GM12878 (cell line): ENCODE results near the gene TOX2. TPM values are rescaled to one million over a fixed set of nuclear protein-coding genes. Genes with fewer than 3 reads are reported as not detected.

Experiments
- CBFB ChIP-seq: IDR thresholded peaks from 2 replicates; pipeline ENCODE4 v1.6.1; 2016; ENCODE audit warnings: antibody characterized with exemption, low read depth
- CEBPB ChIP-seq, 2 experiments: fragments of 150-350 bp in 1 of 2; IDR thresholded peaks; 2 replicates each; pipeline ENCODE4 v1.6.1; 2012 to 2014; ENCODE audit warnings: low read depth in 2 of 2, low read length in 2 of 2, borderline replicate concordance in 1 of 2, inconsistent platforms in 1 of 2
- EP300 ChIP-seq, 2 experiments: fragments of 150-350 bp in 1 of 2; IDR thresholded peaks; 2 replicates each; pipeline ENCODE4 v1.6.1; 2011 to 2012; ENCODE audit warnings: low read depth in 2 of 2, low read length in 2 of 2, borderline replicate concordance in 1 of 2, improper control_type of control experiment in 1 of 2, inconsistent platforms in 1 of 2; ENCODE audit not compliant: control insufficient read depth in 1 of 2
- EZH2 ChIP-seq: IDR thresholded peaks from 2 replicates; pipeline ENCODE4 v1.6.1; 2012; ENCODE audit warnings: low read depth, mild to moderate bottlenecking, control low read depth, inconsistent platforms, low read length, borderline replicate concordance; ENCODE audit not compliant: control insufficient read depth
- IRF4 ChIP-seq: IDR thresholded peaks from 2 replicates; pipeline ENCODE4 v1.6.1; 2011; ENCODE audit warnings: low read depth, low read length
- JUNB ChIP-seq: IDR thresholded peaks from 2 replicates; pipeline ENCODE4 v1.6.1; 2016; ENCODE audit warnings: antibody characterized with exemption, mild to moderate bottlenecking
- KAT2A ChIP-seq: conservative IDR thresholded peaks from 2 replicates; pipeline ENCODE4 v1.6.1; 2011; ENCODE audit warnings: low read depth, low read length; ENCODE audit not compliant: control insufficient read depth
- PKNOX1 ChIP-seq: fragments of 450-650 bp; IDR thresholded peaks from 2 replicates; pipeline ENCODE4 v1.6.1; 2016; ENCODE audit warnings: mild to moderate bottlenecking
- POLR2AphosphoS2 ChIP-seq: IDR thresholded peaks from 2 replicates; pipeline ENCODE4 v1.6.1; 2011; ENCODE audit warnings: low read depth, mild to moderate bottlenecking, low read length, improper control_type of control experiment, moderate library complexity
- RAD21 ChIP-seq: IDR thresholded peaks from 2 replicates; pipeline ENCODE4 v1.6.1; 2011; ENCODE audit warnings: mild to moderate bottlenecking, low read depth, low read length, moderate library complexity; ENCODE audit not compliant: insufficient read depth
- RB1 ChIP-seq: fragments of 450-650 bp; formaldehyde crosslinking; IDR thresholded peaks from 2 replicates; pipeline ENCODE4 v1.6.1; 2017; ENCODE audit warnings: mild to moderate bottlenecking, borderline replicate concordance
- RCOR1 ChIP-seq: conservative IDR thresholded peaks from 2 replicates; pipeline ENCODE4 v1.6.1; 2012; ENCODE audit warnings: low read depth, low read length, improper control_type of control experiment
- SMAD1 ChIP-seq: fragments of 450-650 bp; IDR thresholded peaks from 2 replicates; pipeline ENCODE4 v1.6.1; 2018; ENCODE audit warnings: mild to moderate bottlenecking, low read depth; ENCODE audit not compliant: partially characterized antibody
- STAT1 ChIP-seq: fragments of 450-650 bp; conservative IDR thresholded peaks from 2 replicates; pipeline ENCODE4 v1.6.1; 2014; ENCODE audit warnings: antibody characterized with exemption, mild to moderate bottlenecking
- YBX1 ChIP-seq: fragments of 450-650 bp; IDR thresholded peaks from 2 replicates; pipeline ENCODE4 v1.6.1; 2016; ENCODE audit warnings: antibody characterized with exemption
- YY1 ChIP-seq: IDR thresholded peaks from 2 replicates; pipeline ENCODE4 v1.6.1; 2011; ENCODE audit warnings: low read depth, mild to moderate bottlenecking, low read length
- ZBTB11 ChIP-seq: fragments of 450-650 bp; formaldehyde crosslinking; IDR thresholded peaks from 2 replicates; pipeline ENCODE4 v1.5.0; 2022; ENCODE audit warnings: mild to moderate bottlenecking, missing genetic modification characterization
- polyA plus RNA-seq, 11 experiments: library from polyadenylated mRNA; depleted of rRNA in 4 of 11; unstranded in 6 of 11; stranded (reverse) in 5 of 11; fragments of >200 nt; fragmentation: Nextera tagmentation in 4 of 11; fragmentation: Illumina TruSeq in 1 of 11; extraction: Ambion mirVana in 4 of 11; extraction: Trizol in 1 of 11; gene quantifications; 1 replicate in 1 of 11; 2 replicates in 10 of 11; pipeline versions ENCODE4 v1.2.1 to v1.2.3, GENCODE V29; 2011 to 2016; ENCODE audit warnings: inconsistent platforms in 2 of 11, missing spikeins in 2 of 11, low read depth in 1 of 11
- total RNA-seq, 4 experiments: library from RNA; depleted of rRNA in 3 of 4; stranded (reverse); fragments of >200 nt in 3 of 4; fragmentation: Illumina TruSeq in 1 of 4; extraction: Trizol in 1 of 4; gene quantifications; 2 replicates each; pipeline versions ENCODE4 v1.2.1 to v1.2.3, GENCODE V29; 2013 to 2021
- TF ChIP-seq, protein P1 (sequence below): fragments of 450-650 bp; IDR thresholded peaks from 2 replicates; pipeline ENCODE4 v1.6.1; 2018; ENCODE audit warnings: mild to moderate bottlenecking, low read depth, moderate library complexity; ENCODE audit not compliant: partially characterized antibody
- TF ChIP-seq, protein P2 (sequence below): fragments of 450-650 bp; formaldehyde crosslinking; IDR thresholded peaks from 2 replicates; pipeline ENCODE4 v1.4.0; 2022; ENCODE audit warnings: mild to moderate bottlenecking, moderate library complexity

Gene TOX2
- total and polyA plus RNA-seq, 10 of the 15 experiments (the other 5 are each of a cell fraction or from before 2014, with no cell fraction given), result 2.6 to 40.5 (median 7.9) TPM

DNA sequence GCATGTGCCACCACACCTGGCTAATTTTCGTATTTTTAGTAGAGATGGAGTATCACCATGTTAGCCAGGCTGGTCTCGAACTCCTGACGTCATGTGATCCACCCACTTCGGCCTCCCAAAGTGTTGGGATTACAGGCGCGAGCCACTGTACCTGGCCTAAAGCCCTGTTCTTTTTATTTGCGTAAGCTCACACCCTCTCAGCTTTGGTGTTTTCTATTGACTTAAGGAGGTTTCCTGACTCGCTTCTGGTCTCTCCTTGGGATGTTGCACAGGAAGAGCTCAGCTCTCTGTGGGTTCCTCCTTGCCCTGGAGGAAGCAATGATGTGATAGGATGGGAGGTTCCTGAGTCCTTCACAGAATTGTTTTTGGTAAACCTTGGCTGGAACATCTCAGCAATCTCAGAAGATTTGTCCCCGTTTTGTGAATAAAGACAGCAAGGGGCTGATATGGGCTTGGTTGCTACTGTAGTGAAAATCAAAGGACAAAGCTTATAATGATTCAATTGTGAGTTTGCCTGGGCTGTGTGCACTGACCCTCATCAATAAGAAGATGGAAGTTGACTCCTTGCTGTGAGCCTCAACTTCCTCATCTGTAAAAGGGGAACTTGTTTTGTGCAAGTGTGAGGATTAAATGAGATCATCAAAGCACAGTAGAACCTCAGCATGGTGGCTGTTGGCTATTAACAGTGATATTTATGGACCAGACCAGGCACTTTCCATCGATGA lies 27.0 kb downstream of the TOX2 start (continued):
- no peak for TF ChIP-seq KAT2A
- no peak for TF ChIP-seq RAD21
- TF ChIP-seq RB1, result no peak; the same call in 1 of the 2 replicates
- no peak for TF ChIP-seq EZH2
- TF ChIP-seq YY1, result 0 out of 2 replicates have a peak, but pooled peaks have one; percentile 8
- no peak for TF ChIP-seq CBFB
- no peak for TF ChIP-seq RCOR1
- TF ChIP-seq ZBTB11 (CRISPR knock-in tag), result no peak
- TF ChIP-seq, protein P1, sequence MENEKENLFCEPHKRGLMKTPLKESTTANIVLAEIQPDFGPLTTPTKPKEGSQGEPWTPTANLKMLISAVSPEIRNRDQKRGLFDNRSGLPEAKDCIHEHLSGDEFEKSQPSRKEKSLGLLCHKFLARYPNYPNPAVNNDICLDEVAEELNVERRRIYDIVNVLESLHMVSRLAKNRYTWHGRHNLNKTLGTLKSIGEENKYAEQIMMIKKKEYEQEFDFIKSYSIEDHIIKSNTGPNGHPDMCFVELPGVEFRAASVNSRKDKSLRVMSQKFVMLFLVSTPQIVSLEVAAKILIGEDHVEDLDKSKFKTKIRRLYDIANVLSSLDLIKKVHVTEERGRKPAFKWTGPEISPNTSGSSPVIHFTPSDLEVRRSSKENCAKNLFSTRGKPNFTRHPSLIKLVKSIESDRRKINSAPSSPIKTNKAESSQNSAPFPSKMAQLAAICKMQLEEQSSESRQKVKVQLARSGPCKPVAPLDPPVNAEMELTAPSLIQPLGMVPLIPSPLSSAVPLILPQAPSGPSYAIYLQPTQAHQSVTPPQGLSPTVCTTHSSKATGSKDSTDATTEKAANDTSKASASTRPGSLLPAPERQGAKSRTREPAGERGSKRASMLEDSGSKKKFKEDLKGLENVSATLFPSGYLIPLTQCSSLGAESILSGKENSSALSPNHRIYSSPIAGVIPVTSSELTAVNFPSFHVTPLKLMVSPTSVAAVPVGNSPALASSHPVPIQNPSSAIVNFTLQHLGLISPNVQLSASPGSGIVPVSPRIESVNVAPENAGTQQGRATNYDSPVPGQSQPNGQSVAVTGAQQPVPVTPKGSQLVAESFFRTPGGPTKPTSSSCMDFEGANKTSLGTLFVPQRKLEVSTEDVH, result no peak
- TF ChIP-seq EP300 (IDR thresholded peaks at IDR 0.05; ENCODE audit: borderline replicate concordance in 1 of 2, control insufficient read depth in 1 of 2, low read depth in 2 of 2, low read length in 2 of 2), result 0 out of 4 replicates have a peak, but pooled peaks of 1 of the 2 experiments have one; percentile 9
- no peak for TF ChIP-seq SMAD1
- no peak for TF ChIP-seq IRF4
- TF ChIP-seq YBX1, result no peak
- TF ChIP-seq POLR2AphosphoS2, result no peak
- TF ChIP-seq STAT1, result no peak
- TF ChIP-seq, protein P2, sequence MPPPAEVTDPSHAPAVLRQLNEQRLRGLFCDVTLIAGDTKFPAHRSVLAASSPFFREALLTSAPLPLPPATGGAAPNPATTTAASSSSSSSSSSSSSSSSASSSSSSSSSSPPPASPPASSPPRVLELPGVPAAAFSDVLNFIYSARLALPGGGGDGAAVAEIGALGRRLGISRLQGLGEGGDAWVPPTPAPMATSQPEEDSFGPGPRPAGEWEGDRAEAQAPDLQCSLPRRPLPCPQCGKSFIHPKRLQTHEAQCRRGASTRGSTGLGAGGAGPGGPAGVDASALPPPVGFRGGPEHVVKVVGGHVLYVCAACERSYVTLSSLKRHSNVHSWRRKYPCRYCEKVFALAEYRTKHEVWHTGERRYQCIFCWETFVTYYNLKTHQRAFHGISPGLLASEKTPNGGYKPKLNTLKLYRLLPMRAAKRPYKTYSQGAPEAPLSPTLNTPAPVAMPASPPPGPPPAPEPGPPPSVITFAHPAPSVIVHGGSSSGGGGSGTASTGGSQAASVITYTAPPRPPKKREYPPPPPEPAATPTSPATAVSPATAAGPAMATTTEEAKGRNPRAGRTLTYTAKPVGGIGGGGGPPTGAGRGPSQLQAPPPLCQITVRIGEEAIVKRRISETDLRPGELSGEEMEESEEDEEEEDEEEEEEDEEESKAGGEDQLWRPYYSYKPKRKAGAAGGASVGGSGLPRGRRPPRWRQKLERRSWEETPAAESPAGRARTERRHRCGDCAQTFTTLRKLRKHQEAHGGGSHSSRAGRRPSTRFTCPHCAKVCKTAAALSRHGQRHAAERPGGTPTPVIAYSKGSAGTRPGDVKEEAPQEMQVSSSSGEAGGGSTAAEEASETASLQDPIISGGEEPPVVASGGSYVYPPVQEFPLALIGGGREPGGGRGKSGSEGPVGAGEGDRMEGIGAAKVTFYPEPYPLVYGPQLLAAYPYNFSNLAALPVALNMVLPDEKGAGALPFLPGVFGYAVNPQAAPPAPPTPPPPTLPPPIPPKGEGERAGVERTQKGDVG (CRISPR knock-in tag), result no peak
- TF ChIP-seq CEBPB (IDR thresholded peaks at IDR 0.05; ENCODE audit: borderline replicate concordance in 1 of 2, low read depth in 2 of 2, low read length in 2 of 2), result no peak
- no peak for TF ChIP-seq JUNB
- TF ChIP-seq PKNOX1, result no peak
